Measurements from ENCODE around the gene DLG2. TPM values are rescaled to one million over a fixed set of nuclear protein-coding genes. Genes with fewer than 3 reads are reported as not detected.

The DLG2 gene
- total and polyA plus RNA-seq, 2 of the 4 experiments (the other 2 are of a cell fraction) = 0.31 to 0.36 TPM

DNA sequence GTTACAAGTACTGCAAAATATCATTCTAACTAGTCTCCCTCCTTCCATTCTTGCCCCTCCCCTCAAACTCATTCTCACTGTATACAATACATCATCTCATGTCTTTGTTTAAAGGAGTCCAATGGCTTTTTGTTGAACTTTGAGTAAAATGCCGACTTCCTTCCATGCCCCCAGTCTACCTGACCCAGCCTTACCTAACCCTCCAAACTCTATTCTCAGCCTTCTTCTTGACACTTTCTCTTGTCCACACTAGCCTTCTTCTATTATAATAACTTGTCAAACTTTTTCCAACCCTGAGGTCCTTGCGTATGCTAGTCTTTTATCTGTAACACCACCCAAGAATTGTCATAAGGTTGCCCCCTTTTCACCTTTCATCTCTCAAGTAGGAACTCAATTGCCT lies 1329.6 kb downstream of the DLG2 start:
- Histone ChIP-seq H2AK5ac (ENCODE audit: low read depth, low read length) (no peak overlapping the region), H3K4ac (ENCODE audit: low read depth, low read length) (no peak overlapping the region), H3K9me3 (ENCODE audit: control insufficient read depth, insufficient read depth, low read length) (no peaks in the 10 kb centered on the region), H3K9me1 (ENCODE audit: insufficient read depth, low read length) (no peaks in the 10 kb centered on the region), H3K79me1 (ENCODE audit: low read depth in 1 of 2, low read length in 2 of 2) (no peaks in the 10 kb centered on the region), H2AK9ac (replicated peaks; ENCODE audit: low read depth, low read length, poor library complexity) (no peak overlapping the region), H4K91ac (ENCODE audit: insufficient read depth, low read depth, low read length) (no peak overlapping the region), H2AFZ (replicated peaks; ENCODE audit: low read length, poor library complexity) (no peak overlapping the region), H2BK120ac (ENCODE audit: low read depth, low read length) (no peak overlapping the region), H3K27ac (ENCODE audit: insufficient read depth, low read length) (no peak overlapping the region), H4K5ac (ENCODE audit: low read depth, low read length) (no peak overlapping the region), H3K27me3 (ENCODE audit: control insufficient read depth, insufficient read depth, low read length) (no peaks in the 10 kb centered on the region; the same call in 1 of the 2 replicates), H3K4me2 (ENCODE audit: low read depth, low read length) (no peak overlapping the region), H4K8ac (ENCODE audit: low read depth in 2 of 2, low read length in 2 of 2) (no peak overlapping the region), H3K9ac (ENCODE audit: low read depth, low read length) (no peak overlapping the region), H3K23ac (ENCODE audit: low read depth, low read length) (no peak overlapping the region), H2BK15ac (ENCODE audit: low read depth, low read length) (no peak overlapping the region), H3K14ac (replicated peaks; ENCODE audit: low read depth, low read length) (no peak overlapping the region), H3K36me3 (ENCODE audit: control insufficient read depth, insufficient read depth, low read length) (no peaks in the 10 kb centered on the region), H3K56ac (ENCODE audit: extremely low read depth, insufficient read depth, low read length) (no peak overlapping the region), H2BK5ac (ENCODE audit: low read depth, low read length, poor library complexity, severe bottlenecking) (no peak overlapping the region), H2BK20ac (ENCODE audit: low read depth, low read length) (no peak overlapping the region), H3K18ac (ENCODE audit: low read depth, low read length) (no peak overlapping the region), H3K4me1 (ENCODE audit: control insufficient read depth, insufficient read depth, low read length) (no peaks in the 10 kb centered on the region), H4K20me1 (ENCODE audit: insufficient read depth, low read length) (no peaks in the 10 kb centered on the region), H3K4me3 (ENCODE audit: insufficient read depth, low read depth, low read length) (no peak overlapping the region)
- POLR2A ChIA-PET (ENCODE audit: unreplicated experiment) = no interaction called here
- in situ Hi-C loops (cut with MboI; ENCODE audit: low sequenced_read_pairs) = no loop called here
- TF ChIP-seq CHD1 (IDR thresholded peaks at IDR 0.05; ENCODE audit: low read depth, low read length) = no peak
- TF ChIP-seq MAZ (IDR thresholded peaks at IDR 0.05; ENCODE audit: borderline replicate concordance, low read depth, low read length) = no peak
- no peak for TF ChIP-seq RCOR1 (IDR thresholded peaks at IDR 0.05; ENCODE audit: insufficient replicate concordance, low read length)
- no peak for TF ChIP-seq RAD21 (IDR thresholded peaks at IDR 0.05; ENCODE audit: low read length)
- TF ChIP-seq FOS (IDR thresholded peaks at IDR 0.05; ENCODE audit: low read depth, low read length) = no peak
- TF ChIP-seq NFE2L2 (IDR thresholded peaks at IDR 0.05; ENCODE audit: low read depth, low read length) = no peak
- TF ChIP-seq RFX5 (IDR thresholded peaks at IDR 0.05; ENCODE audit: low read depth, low read length) = no peak
- TF ChIP-seq, protein P1, sequence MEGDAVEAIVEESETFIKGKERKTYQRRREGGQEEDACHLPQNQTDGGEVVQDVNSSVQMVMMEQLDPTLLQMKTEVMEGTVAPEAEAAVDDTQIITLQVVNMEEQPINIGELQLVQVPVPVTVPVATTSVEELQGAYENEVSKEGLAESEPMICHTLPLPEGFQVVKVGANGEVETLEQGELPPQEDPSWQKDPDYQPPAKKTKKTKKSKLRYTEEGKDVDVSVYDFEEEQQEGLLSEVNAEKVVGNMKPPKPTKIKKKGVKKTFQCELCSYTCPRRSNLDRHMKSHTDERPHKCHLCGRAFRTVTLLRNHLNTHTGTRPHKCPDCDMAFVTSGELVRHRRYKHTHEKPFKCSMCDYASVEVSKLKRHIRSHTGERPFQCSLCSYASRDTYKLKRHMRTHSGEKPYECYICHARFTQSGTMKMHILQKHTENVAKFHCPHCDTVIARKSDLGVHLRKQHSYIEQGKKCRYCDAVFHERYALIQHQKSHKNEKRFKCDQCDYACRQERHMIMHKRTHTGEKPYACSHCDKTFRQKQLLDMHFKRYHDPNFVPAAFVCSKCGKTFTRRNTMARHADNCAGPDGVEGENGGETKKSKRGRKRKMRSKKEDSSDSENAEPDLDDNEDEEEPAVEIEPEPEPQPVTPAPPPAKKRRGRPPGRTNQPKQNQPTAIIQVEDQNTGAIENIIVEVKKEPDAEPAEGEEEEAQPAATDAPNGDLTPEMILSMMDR (conservative IDR thresholded peaks at IDR 0.05; ENCODE audit: low read depth, low read length) = no peak
- no peak for TF ChIP-seq CEBPB (IDR thresholded peaks at IDR 0.05; ENCODE audit: low read depth, low read length)
- TF ChIP-seq BHLHE40 (IDR thresholded peaks at IDR 0.05; ENCODE audit: low read depth, low read length) = no peak
- no peak for TF ChIP-seq MAFK (IDR thresholded peaks at IDR 0.05; ENCODE audit: low read depth, low read length)
- 100% methylated on average over 2 of the region's 2 CpGs; no CpG with 5 or more reads in 1 of the 2 experiments for WGBS, 2 experiments (ENCODE audit: extremely low coverage in 2 of 2, insufficient read length in 1 of 2)
- intact Hi-C loops (cut with micrococcal nuclease) = no loop called here
- dilution Hi-C loops (cut with HindIII; ENCODE audit: low sequenced_read_pairs, unreplicated experiment) = no loop called here
- CTCF ChIA-PET = no interaction called here
- DNase-seq (no peak), ATAC-seq (ENCODE audit: low read depth) (no peak)
- BruUV-seq (replicated peaks) = no TSS peak

Measured in IMR-90 (cell line).